Activated CD8-positive, alpha-beta memory T cell treated with anti-CD3 and anti-CD28 coated beads, Interleukin-2, amount 10 ng/mL, durations not matched to agents 7 days and 5 days (primary cell): ENCODE results near the gene ARID1B. TPM values are rescaled to one million over a fixed set of nuclear protein-coding genes. Genes with fewer than 3 reads are reported as not detected.

ENCODE experiments used
- ATAC-seq: fragments of 150-1000 bp; cut with Tn5 transposase; one replicate; pipeline ENCODE4 v1.10.0; 2021; ENCODE audit warnings: moderate library complexity
- CTCF ChIA-PET: fragments of 350-600 bp; sonication (Branson Sonifier 250); formaldehyde crosslinking; loops from one replicate; lab custom pipeline; 2021; ENCODE audit warnings: antibody characterized with exemption; lab: Charles Lee
- DNase-seq: peaks from one replicate; pipeline ENCODE4 v3.0.0-alpha.2; 2020
- H3K27ac Mint-ChIP-seq: one replicate; pipeline ENCODE4 v1.8.0; 2021; ENCODE audit warnings: mild to moderate bottlenecking, mixed read lengths
- H3K27me3 Mint-ChIP-seq: one replicate; pipeline ENCODE4 v1.8.0; 2021; ENCODE audit warnings: mixed read lengths
- H3K36me3 Mint-ChIP-seq: one replicate; pipeline ENCODE4 v1.8.0; 2021; ENCODE audit warnings: mild to moderate bottlenecking, mixed read lengths
- H3K4me1 Mint-ChIP-seq: one replicate; pipeline ENCODE4 v1.8.0; 2021; ENCODE audit warnings: mixed read lengths
- H3K4me3 Mint-ChIP-seq: one replicate; pipeline ENCODE4 v1.8.0; 2021; ENCODE audit warnings: mild to moderate bottlenecking, moderate library complexity, mixed read lengths
- H3K9me3 Mint-ChIP-seq: one replicate; pipeline ENCODE4 v1.8.0; 2022; ENCODE audit warnings: low read depth, mixed read lengths
- total RNA-seq, 2 experiments: library from RNA; stranded (reverse); gene quantifications; one replicate each; pipeline ENCODE4 v1.2.3, GENCODE V29; 2021

The ARID1B gene
- total RNA-seq, 2 experiments from 2014 or later = 59.5 to 81.5 TPM

- Mint-ChIP-seq H3K4me3 (no peak overlapping the region), H3K36me3 (peaks cover 8% of the 10 kb centered on the region), H3K9me3 (no peaks in the 10 kb centered on the region), H3K4me1 (peaks cover 41% of the 10 kb centered on the region), H3K27ac (peak overlapping the region; percentile 10), H3K27me3 (no peaks in the 10 kb centered on the region)
- CTCF ChIA-PET = no interaction called here
- no peak for ATAC-seq
- DNase-seq = no peak
Measured at GRCh38 chr6:156865019-156865629, 87.9 kb downstream of the ARID1B start.

- H3K27ac Mint-ChIP-seq = no peak overlapping the region
- peaks cover 41% of the 10 kb centered on the region for H3K4me1 Mint-ChIP-seq
- peak; percentile 69 for ATAC-seq
- H3K36me3 Mint-ChIP-seq = peaks cover 6% of the 10 kb centered on the region
- H3K9me3 Mint-ChIP-seq = no peaks in the 10 kb centered on the region
- H3K27me3 Mint-ChIP-seq = no peaks in the 10 kb centered on the region
- DNase-seq = no peak
- CTCF ChIA-PET = no interaction called here
- no peak overlapping the region for H3K4me3 Mint-ChIP-seq
Measured at GRCh38 chr6:156866220-156867015, 89.2 kb downstream of the ARID1B start.

- Mint-ChIP-seq H3K4me3 (no peak overlapping the region), H3K36me3 (peaks cover 4% of the 10 kb centered on the region), H3K27me3 (no peaks in the 10 kb centered on the region), H3K9me3 (no peaks in the 10 kb centered on the region), H3K4me1 (peaks cover 36% of the 10 kb centered on the region), H3K27ac (no peak overlapping the region)
- DNase-seq = no peak
- no peak for ATAC-seq
- CTCF ChIA-PET = no interaction called here
Measured at GRCh38 chr6:156867121-156867520, 89.9 kb downstream of the ARID1B start.

- Mint-ChIP-seq H3K27ac (no peak overlapping the region), H3K4me3 (no peak overlapping the region), H3K36me3 (peaks cover 4% of the 10 kb centered on the region), H3K4me1 (peaks cover 25% of the 10 kb centered on the region), H3K27me3 (no peaks in the 10 kb centered on the region), H3K9me3 (no peaks in the 10 kb centered on the region)
- ATAC-seq (no peak), DNase-seq (no peak)
- CTCF ChIA-PET = interaction anchor here (1.4 kb wide), 1 partner anchor 11 kb away, joined by 3 read pairs; no protein-coding TSS in a partner anchor
Measured at GRCh38 chr6:156868385-156868784, 91.2 kb downstream of the ARID1B start.

- ATAC-seq = no peak
- peaks cover 33% of the 10 kb centered on the region for H3K4me1 Mint-ChIP-seq
- H3K27me3 Mint-ChIP-seq = no peaks in the 10 kb centered on the region
Measured at GRCh38 chr6:156869980-156870398, 92.8 kb downstream of the ARID1B start.

GRCh38 chr6:156870924-156871539 is 93.9 kb downstream of the ARID1B start:
- ATAC-seq = no peak
- H3K4me1 Mint-ChIP-seq = peaks cover 35% of the 10 kb centered on the region
- no peak for DNase-seq
- H3K9me3 Mint-ChIP-seq = no peaks in the 10 kb centered on the region
- H3K27ac Mint-ChIP-seq = no peak overlapping the region
- peaks cover 5% of the 10 kb centered on the region for H3K36me3 Mint-ChIP-seq
- no peak overlapping the region for H3K4me3 Mint-ChIP-seq
- no peaks in the 10 kb centered on the region for H3K27me3 Mint-ChIP-seq
- CTCF ChIA-PET = no interaction called here

More at GRCh38 chr6:156869980-156870398, 92.8 kb downstream of the ARID1B start:
- no peak for DNase-seq
- H3K4me3 Mint-ChIP-seq = no peak overlapping the region
- H3K27ac Mint-ChIP-seq = no peak overlapping the region
- CTCF ChIA-PET = interaction anchor here (1.4 kb wide), 1 partner anchor 9 kb away, joined by 3 read pairs; no protein-coding TSS in a partner anchor
- peaks cover 9% of the 10 kb centered on the region for H3K36me3 Mint-ChIP-seq
- no peaks in the 10 kb centered on the region for H3K9me3 Mint-ChIP-seq

GRCh38 chr6:156872903-156873302 is 95.7 kb downstream of the ARID1B start:
- no peak for DNase-seq
- Mint-ChIP-seq H3K36me3 (peaks cover 5% of the 10 kb centered on the region), H3K27me3 (no peaks in the 10 kb centered on the region), H3K4me3 (no peak overlapping the region), H3K27ac (no peak overlapping the region), H3K9me3 (no peaks in the 10 kb centered on the region), H3K4me1 (peaks cover 18% of the 10 kb centered on the region)
- no peak for ATAC-seq
- CTCF ChIA-PET = no interaction called here

GRCh38 chr6:156873654-156874380 is 96.6 kb downstream of the ARID1B start:
- Mint-ChIP-seq H3K4me1 (peaks cover 18% of the 10 kb centered on the region), H3K27ac (no peak overlapping the region), H3K4me3 (no peak overlapping the region), H3K9me3 (no peaks in the 10 kb centered on the region), H3K36me3 (peaks cover 8% of the 10 kb centered on the region), H3K27me3 (no peaks in the 10 kb centered on the region)
- DNase-seq (no peak), ATAC-seq (no peak)
- CTCF ChIA-PET = no interaction called here

GRCh38 chr6:156875062-156875461 is 97.9 kb downstream of the ARID1B start:
- Mint-ChIP-seq H3K9me3 (no peaks in the 10 kb centered on the region), H3K4me3 (no peak overlapping the region), H3K36me3 (peaks cover 8% of the 10 kb centered on the region), H3K4me1 (peaks cover 19% of the 10 kb centered on the region), H3K27me3 (no peaks in the 10 kb centered on the region), H3K27ac (no peak overlapping the region)
- DNase-seq (no peak), ATAC-seq (peak; percentile 55)
- CTCF ChIA-PET = no interaction called here

GRCh38 chr6:156876302-156876701 is 99.1 kb downstream of the ARID1B start:
- H3K27me3 Mint-ChIP-seq = no peaks in the 10 kb centered on the region
- H3K36me3 Mint-ChIP-seq = peaks cover 8% of the 10 kb centered on the region
- no peaks in the 10 kb centered on the region for H3K9me3 Mint-ChIP-seq
- CTCF ChIA-PET = no interaction called here
- DNase-seq (no peak), ATAC-seq (no peak)
- no peak overlapping the region for H3K27ac Mint-ChIP-seq
- peaks cover 20% of the 10 kb centered on the region for H3K4me1 Mint-ChIP-seq
- no peak overlapping the region for H3K4me3 Mint-ChIP-seq

- CTCF ChIA-PET = no interaction called here
- H3K4me1 Mint-ChIP-seq = peaks cover 23% of the 10 kb centered on the region
- no peak for ATAC-seq
Measured at GRCh38 chr6:156877126-156877863, 100.1 kb downstream of the ARID1B start.

GRCh38 chr6:156878681-156879080 is 101.5 kb downstream of the ARID1B start:
- DNase-seq = no peak
- ATAC-seq = no peak
- CTCF ChIA-PET = interaction anchor here (1.2 kb wide), 1 partner anchor 9 kb away, joined by 3 read pairs; no protein-coding TSS in a partner anchor
- Mint-ChIP-seq H3K27ac (no peak overlapping the region), H3K4me1 (peaks cover 26% of the 10 kb centered on the region), H3K9me3 (no peaks in the 10 kb centered on the region), H3K27me3 (no peaks in the 10 kb centered on the region), H3K4me3 (no peak overlapping the region), H3K36me3 (peaks cover 7% of the 10 kb centered on the region)

More at GRCh38 chr6:156877126-156877863, 100.1 kb downstream of the ARID1B start:
- H3K4me3 Mint-ChIP-seq = no peak overlapping the region
- H3K27me3 Mint-ChIP-seq = no peaks in the 10 kb centered on the region
- peaks cover 8% of the 10 kb centered on the region for H3K36me3 Mint-ChIP-seq
- no peak overlapping the region for H3K27ac Mint-ChIP-seq
- DNase-seq = no peak
- H3K9me3 Mint-ChIP-seq = no peaks in the 10 kb centered on the region
